ENCODE measurements around the gene RIPK1. TPM values are rescaled to one million over a fixed set of nuclear protein-coding genes. Genes with fewer than 3 reads are reported as not detected.
"Not testable (repeated sequence)": the region's sequence is repeated elsewhere in the genome, so short reads cannot be mapped to it uniquely, and the experiment has no call there.

Gene RIPK1
- 8.2 TPM for total RNA-seq
- long read RNA-seq, full-length matches to known transcripts, result 1 of 20 reads
- long read RNA-seq, partial matches to known transcripts, result 3 of 20 reads
- long read RNA-seq, other reads (novel, unspliced or antisense), result 16 of 20 reads

DNA sequence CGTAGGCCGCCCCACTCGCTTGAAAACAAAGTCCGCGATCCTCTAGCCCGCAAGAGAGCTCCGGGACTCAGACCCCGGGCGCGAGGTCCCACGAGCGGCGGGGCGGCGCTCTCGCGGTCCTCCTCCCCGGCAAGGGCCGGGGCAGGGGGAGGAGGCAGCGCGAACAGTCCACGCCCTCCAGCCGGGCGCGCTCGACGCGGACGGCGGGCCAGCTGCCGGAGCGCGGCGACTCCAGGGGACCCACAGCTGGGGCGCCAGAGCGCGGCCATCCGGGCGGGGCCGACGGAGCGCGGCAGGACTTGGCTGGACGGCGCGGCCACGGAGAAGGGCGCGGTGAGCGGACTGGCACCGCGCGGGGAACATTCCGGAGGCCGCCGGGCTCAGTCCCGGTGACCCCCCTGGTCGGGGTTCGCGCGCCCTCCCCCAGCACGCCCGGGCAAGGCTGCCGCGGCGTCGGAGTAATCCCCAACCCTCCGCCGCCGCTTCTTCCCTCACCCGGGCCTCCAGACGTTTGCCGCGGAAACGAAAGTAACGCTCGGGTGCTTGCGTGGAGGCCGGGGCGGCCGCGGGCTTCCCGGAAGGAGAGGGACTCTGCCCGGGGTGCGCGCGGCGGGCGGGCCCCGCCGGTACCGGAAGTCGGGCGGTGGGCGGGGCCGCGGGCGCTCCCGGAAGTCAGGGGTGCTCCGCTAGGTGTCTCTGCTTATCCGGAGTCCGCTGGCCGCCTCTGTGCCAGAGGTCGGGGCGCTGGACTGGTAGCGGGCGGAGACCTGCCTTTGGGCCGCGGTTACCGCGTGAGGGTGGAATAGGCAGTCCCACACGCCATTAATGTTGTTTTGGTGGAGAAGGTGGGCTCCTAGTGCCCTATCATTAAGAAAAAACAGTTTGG lies at the start of gene RIPK1:
TSS of gene RIPK1 (plus strand) at position 166 of the 886 bp plus-strand sequence. CDS start 8,330 bp downstream, outside the sequence.
- peak; percentile 98 for DNase-seq (ENCODE audit: low spot score)
- intact Hi-C loops (cut with DNase I), result loop anchor here (5.0 kb wide), 1 partner anchor 94 kb away; no protein-coding TSS in a partner anchor

- DNase-seq (ENCODE audit: low spot score), result no peak
- intact Hi-C loops (cut with DNase I), result no loop called here
Measured at GRCh38 chr6:3019065-3019464, 49.2 kb upstream of the RIPK1 start.

DNA sequence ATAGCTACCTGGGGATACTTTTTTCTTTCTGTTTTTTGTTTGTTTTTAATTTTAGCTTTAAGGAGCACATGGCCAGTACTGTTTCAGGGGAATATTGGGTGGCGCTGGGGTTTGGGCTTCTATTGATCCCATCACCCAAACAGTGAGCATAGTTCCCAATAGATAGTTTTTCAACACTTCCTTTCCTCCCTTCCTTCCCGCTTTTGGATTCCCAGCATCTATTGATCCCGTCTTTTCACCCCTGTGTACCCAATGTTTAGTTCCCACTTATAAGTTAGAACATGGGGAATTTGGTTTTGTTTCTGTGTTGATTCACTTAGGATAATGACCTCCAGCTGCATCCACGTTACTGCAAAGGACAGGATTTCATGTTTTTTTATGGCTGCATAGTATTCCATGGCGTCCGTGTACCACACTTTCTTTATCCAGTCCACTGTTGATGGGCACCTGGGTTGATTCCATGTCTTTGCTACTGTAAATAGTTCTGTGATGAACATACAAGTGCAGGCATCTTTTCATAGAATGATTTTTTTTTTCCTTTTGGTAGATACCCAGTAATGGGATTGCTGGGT lies 48.5 kb upstream of the RIPK1 start:
- no peak for DNase-seq (ENCODE audit: low spot score)
- intact Hi-C loops (cut with DNase I), result no loop called here

DNA sequence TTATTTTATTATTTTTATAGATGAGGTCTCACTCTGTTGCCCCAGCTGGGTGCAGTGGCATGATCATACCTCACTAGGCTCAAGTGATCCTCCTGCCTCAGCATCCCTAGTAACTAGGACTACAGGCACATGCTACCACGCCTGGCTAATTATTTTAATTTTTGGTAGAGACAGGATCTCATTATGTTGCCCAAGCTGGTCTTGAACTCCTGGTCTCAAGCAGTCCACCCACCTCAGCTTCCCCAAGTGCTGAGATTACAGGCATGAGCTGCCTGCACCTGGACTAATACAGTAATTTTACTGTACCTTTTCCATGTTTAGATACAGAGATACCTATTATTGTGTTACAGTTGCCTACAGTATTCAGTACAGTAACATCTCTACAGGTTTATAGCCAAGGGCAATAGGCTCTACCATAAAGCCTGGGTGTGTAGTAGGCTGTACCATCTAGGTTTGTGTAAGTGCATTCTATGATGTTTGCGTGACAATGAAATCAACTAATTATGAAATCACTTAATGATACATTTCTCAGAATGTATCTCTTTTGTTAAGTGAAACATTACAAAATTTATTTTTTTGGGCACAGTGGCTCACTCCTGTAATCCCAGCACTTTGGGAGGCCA lies 47.2 kb upstream of the RIPK1 start:
- intact Hi-C loops (cut with DNase I); DNase-seq (ENCODE audit: low spot score): not testable (repeated sequence)

GRCh38 chr6:3022765-3023662 lies 45.3 kb upstream of the RIPK1 start:
- peak; percentile 84 for DNase-seq (ENCODE audit: low spot score)
- intact Hi-C loops (cut with DNase I), result no loop called here

DNA sequence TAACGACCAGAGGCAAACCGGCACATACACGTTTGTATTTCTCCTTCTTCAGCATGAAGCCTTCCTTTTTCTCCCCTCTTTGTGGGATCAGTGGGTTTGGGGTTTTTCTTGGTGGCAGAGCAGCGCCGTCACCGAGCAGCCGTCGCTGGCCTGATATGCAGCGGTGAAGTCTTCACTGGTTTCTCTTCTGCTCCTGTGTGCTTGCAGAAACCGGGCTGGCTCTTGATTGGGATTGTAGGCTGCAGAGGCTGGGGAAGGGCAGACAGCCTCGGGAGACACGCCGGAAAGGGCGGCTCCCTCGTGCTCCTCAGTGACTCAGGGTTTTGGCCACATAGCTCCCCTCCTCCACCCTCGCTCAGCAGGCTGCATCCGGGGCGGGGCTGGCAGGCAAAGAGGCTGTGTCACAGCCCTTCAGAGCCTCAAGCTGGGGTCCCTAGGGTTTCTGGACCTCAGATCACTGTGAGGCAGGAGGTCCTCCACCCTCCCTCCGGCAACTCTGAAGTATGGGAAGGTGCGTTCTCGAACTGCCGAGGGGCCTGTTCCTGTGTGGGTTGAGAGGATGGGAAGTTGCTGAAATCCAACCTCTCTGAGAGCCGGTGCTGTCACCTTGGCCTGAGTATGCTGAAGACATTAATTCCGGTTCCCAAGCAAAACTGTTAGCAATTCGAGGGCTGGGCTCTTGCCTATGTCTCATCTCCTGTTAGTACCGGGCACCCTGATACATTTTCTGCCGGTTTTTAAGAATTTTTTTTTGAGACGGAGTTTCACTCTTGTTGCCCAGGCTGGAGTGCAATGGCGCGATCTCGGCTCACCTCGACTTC lies 44.4 kb upstream of the RIPK1 start:
- intact Hi-C loops (cut with DNase I), result loop anchor here (1.0 kb wide), 1 partner anchor 24 kb away; no protein-coding TSS in a partner anchor
- DNase-seq (ENCODE audit: low spot score), result peak; percentile 98

- intact Hi-C loops (cut with DNase I), result no loop called here
- DNase-seq (ENCODE audit: low spot score), result no peak
Measured at GRCh38 chr6:3026791-3027626, 41.3 kb upstream of the RIPK1 start.

DNA sequence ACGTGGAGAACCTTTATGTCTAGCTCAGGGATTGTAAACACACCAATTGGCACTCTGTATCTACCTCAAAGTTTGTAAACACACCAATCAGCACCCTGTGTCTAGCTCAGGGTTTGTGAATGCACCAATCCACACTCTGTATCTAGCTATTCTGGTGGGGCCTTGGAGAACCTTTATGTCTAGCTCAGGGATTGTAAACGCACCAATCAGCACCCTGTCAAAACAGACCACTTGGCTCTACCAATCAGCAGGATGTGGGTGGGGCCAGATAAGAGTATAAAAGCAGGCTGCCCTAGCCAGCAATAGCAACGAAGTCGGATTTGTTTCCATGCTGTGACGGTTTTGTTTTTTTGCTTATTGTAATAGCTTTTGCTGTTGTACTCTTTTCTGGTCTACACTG lies 40.1 kb upstream of the RIPK1 start:
- DNase-seq (ENCODE audit: low spot score); intact Hi-C loops (cut with DNase I): not testable (repeated sequence)

- intact Hi-C loops (cut with DNase I), result no loop called here
- no peak for DNase-seq (ENCODE audit: low spot score)
Measured at GRCh38 chr6:3031857-3032640, 36.2 kb upstream of the RIPK1 start.

DNA sequence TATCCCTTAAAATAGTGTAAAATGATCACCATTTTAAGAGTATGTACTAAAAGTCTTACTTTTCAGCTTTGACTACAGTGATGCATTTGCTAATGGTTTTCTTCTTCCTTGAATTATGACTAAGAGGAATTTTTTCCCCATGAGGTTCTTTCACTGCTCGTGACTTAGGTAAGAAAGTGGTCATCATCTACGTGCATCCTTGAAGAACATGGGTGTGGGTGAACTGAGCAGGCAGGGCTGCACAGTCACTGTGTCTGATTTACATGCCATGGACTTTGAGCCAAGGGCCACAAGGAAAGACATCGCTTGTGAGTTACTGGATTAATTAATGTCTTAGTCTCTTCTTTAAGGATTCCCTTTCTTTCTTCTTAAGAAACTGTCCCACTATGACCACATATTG lies 35.3 kb upstream of the RIPK1 start:
- intact Hi-C loops (cut with DNase I), result no loop called here
- no peak for DNase-seq (ENCODE audit: low spot score)

GRCh38 chr6:3033652-3034051 lies 34.6 kb upstream of the RIPK1 start:
- intact Hi-C loops (cut with DNase I), result no loop called here

GRCh38 chr6:3035397-3035796 lies 32.9 kb upstream of the RIPK1 start:
- no peak for DNase-seq (ENCODE audit: low spot score)
- intact Hi-C loops (cut with DNase I), result no loop called here

More at GRCh38 chr6:3033652-3034051, 34.6 kb upstream of the RIPK1 start:
- no peak for DNase-seq (ENCODE audit: low spot score)

DNA sequence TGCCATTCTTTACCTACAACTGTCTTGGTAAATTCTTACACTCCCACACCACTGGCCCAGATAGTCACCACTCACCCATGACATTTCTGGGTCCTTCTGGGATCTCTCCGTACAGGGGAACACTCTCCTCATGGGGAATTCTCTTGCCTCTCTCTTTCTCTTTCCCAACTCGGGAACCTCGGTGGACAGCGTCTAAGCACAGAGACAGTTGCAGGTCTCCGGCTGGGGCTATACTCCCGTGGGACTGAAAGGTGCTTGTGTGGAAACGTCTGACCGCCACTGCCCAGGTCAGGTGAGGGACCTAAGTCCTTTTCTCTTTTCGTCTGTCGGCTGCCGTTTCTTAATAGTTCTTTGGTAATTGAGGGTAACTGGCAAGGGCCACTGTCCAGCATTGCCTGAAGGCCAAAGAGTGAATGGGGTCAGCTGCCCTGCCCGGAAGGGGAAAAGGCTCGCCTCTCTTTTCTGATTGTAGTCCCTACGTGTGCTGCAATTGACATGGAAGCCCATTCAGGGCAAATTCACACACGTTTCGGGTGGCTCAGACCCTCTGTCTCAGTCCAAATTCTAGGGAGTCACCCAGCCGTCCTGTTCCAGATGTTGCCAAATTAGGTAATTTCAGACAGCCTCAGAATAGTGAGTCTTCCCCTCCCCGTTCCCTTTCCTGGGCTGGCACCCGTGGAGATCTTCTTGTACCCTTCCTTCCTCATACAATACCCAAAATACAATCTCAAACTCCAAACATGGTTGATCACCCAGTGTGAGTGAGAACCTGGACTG lies 31.2 kb upstream of the RIPK1 start:
- DNase-seq (ENCODE audit: low spot score), result no peak
- intact Hi-C loops (cut with DNase I), result no loop called here

DNA sequence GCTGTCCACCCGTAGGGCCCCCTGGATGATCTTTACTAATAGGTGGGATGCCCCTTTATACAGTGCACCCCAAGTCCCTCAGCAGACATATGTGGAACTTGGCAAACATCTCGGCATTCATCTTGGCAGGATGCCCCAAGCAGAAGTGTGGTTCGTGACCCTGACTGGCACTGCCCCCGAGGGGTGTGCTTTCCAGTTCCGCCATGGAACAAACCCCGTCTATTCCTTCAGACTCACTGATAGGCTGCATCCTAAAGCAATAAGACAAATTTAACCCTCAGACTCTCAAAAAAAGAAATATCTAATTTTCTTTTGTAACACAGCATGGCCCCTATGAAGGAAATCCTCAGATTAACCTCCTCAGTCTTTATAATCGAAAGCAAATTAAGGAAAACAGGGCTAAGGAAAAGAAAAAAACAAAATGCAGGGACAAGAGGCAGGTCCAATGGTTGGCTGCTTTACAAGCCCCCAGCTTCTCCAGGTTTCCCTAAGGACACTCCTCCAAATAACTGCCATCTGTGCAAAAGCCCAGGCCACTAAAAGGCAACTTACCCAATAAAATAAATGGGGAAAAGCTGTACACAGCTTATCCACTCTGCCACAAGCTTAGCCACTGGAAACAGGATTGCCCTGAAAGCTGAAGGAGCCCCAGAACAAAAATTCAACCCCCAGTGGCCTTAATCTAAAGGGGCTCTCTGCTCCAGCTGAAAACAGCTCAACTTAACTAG lies 30.5 kb upstream of the RIPK1 start:
- intact Hi-C loops (cut with DNase I), result no loop called here
- no peak for DNase-seq (ENCODE audit: low spot score)

DNA sequence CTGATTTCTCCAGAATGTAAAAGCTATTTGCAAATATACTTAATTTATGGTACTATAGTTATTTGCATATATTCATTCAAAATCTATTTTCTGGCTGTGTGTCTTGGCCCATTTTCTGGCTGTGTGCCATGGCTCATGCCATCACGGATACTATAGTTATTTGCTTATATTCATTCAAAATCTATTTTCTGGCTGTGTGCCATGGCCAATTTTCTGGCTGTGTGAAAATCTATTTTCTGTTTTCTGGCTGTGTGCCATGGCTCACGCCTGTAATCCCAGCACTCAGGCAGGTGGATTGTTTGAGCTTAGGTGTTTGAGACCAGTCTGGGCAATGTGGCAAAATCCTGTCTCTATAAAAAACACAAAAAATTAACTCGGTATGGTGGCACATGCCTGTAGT lies 28.9 kb upstream of the RIPK1 start:
- intact Hi-C loops (cut with DNase I), result no loop called here
- no peak for DNase-seq (ENCODE audit: low spot score)

Measured in cardiac septum (tissue), 1 donor.